Measurements from ENCODE around the gene ANKRD44.

Gene ANKRD44

GRCh38 chr2:196984903-196985302 lies 325.7 kb downstream of the ANKRD44 start:
- Histone ChIP-seq H3K4me3 (ENCODE audit: low read length) (no peak overlapping the region), H3F3A (ENCODE audit: control insufficient read depth, insufficient read depth) (no peaks in the 10 kb centered on the region), H3K4me1 (ENCODE audit: control insufficient read depth, low read length) (peaks cover 11% of the 10 kb centered on the region), H3K27me3 (ENCODE audit: control insufficient read depth, low read length) (no peaks in the 10 kb centered on the region), H3K27ac (ENCODE audit: low read depth, low read length) (no peak overlapping the region), H3K9me2 (replicated peaks; ENCODE audit: control insufficient read depth, low read length) (no peaks in the 10 kb centered on the region), H3K9me3 (ENCODE audit: control insufficient read depth, insufficient read depth, low read length) (no peaks in the 10 kb centered on the region), H3K79me2 (ENCODE audit: control insufficient read depth, low read length) (no peaks in the 10 kb centered on the region), H3K4me2 (ENCODE audit: low read length) (no peak overlapping the region), H3K36me3 (ENCODE audit: control insufficient read depth, low read length) (no peaks in the 10 kb centered on the region), H4K20me1 (ENCODE audit: control insufficient read depth, insufficient read depth, low read depth, low read length) (no peaks in the 10 kb centered on the region)
- TF ChIP-seq EZH2phosphoT487 (IDR thresholded peaks at IDR 0.05; ENCODE audit: borderline replicate concordance, low read length) (no peak), CTCF (IDR thresholded peaks at IDR 0.05; ENCODE audit: low read depth, low read length, poor library complexity, severe bottlenecking) (no peak)

GRCh38 chr2:196983934-196984333 lies 326.6 kb downstream of the ANKRD44 start:
- H3K36me3 ChIP-seq (ENCODE audit: control insufficient read depth, low read length): no peaks in the 10 kb centered on the region
- TF ChIP-seq CTCF (IDR thresholded peaks at IDR 0.05; ENCODE audit: low read depth, low read length, poor library complexity, severe bottlenecking) (no peak), EZH2phosphoT487 (IDR thresholded peaks at IDR 0.05; ENCODE audit: borderline replicate concordance, low read length) (no peak)
- no peak overlapping the region for H3K4me3 ChIP-seq (ENCODE audit: low read length)
- no peaks in the 10 kb centered on the region for H3K27me3 ChIP-seq (ENCODE audit: control insufficient read depth, low read length)
- no peaks in the 10 kb centered on the region for H3K9me2 ChIP-seq (replicated peaks; ENCODE audit: control insufficient read depth, low read length)
- no peak overlapping the region for H3K27ac ChIP-seq (ENCODE audit: low read depth, low read length)
- H3K9me3 ChIP-seq (ENCODE audit: control insufficient read depth, insufficient read depth, low read length): no peaks in the 10 kb centered on the region
- peaks cover 11% of the 10 kb centered on the region for H3K4me1 ChIP-seq (ENCODE audit: control insufficient read depth, low read length)
- no peaks in the 10 kb centered on the region for H3K79me2 ChIP-seq (ENCODE audit: control insufficient read depth, low read length)
- H3K4me2 ChIP-seq (ENCODE audit: low read length): no peak overlapping the region
- H3F3A ChIP-seq (ENCODE audit: control insufficient read depth, insufficient read depth): no peaks in the 10 kb centered on the region
- H4K20me1 ChIP-seq (ENCODE audit: control insufficient read depth, insufficient read depth, low read depth, low read length): no peaks in the 10 kb centered on the region

- no peak overlapping the region for H3K27ac ChIP-seq (ENCODE audit: low read depth, low read length)
- no peaks in the 10 kb centered on the region for H4K20me1 ChIP-seq (ENCODE audit: control insufficient read depth, insufficient read depth, low read depth, low read length)
- no peaks in the 10 kb centered on the region for H3K79me2 ChIP-seq (ENCODE audit: control insufficient read depth, low read length)
- no peaks in the 10 kb centered on the region for H3K9me2 ChIP-seq (replicated peaks; ENCODE audit: control insufficient read depth, low read length)
- no peak for TF ChIP-seq CTCF (IDR thresholded peaks at IDR 0.05; ENCODE audit: low read depth, low read length, poor library complexity, severe bottlenecking)
- TF ChIP-seq EZH2phosphoT487 (IDR thresholded peaks at IDR 0.05; ENCODE audit: borderline replicate concordance, low read length): no peak
- no peak overlapping the region for H3K4me3 ChIP-seq (ENCODE audit: low read length)
- H3K4me2 ChIP-seq (ENCODE audit: low read length): no peak overlapping the region
- H3K4me1 ChIP-seq (ENCODE audit: control insufficient read depth, low read length): no peaks in the 10 kb centered on the region
- H3K9me3 ChIP-seq (ENCODE audit: control insufficient read depth, insufficient read depth, low read length): no peaks in the 10 kb centered on the region
- no peaks in the 10 kb centered on the region for H3K36me3 ChIP-seq (ENCODE audit: control insufficient read depth, low read length)
- H3F3A ChIP-seq (ENCODE audit: control insufficient read depth, insufficient read depth): no peaks in the 10 kb centered on the region
- no peaks in the 10 kb centered on the region for H3K27me3 ChIP-seq (ENCODE audit: control insufficient read depth, low read length)
These were observed 330.1 kb downstream of the ANKRD44 start for GRCh38 chr2:196980473-196980872.

DNA sequence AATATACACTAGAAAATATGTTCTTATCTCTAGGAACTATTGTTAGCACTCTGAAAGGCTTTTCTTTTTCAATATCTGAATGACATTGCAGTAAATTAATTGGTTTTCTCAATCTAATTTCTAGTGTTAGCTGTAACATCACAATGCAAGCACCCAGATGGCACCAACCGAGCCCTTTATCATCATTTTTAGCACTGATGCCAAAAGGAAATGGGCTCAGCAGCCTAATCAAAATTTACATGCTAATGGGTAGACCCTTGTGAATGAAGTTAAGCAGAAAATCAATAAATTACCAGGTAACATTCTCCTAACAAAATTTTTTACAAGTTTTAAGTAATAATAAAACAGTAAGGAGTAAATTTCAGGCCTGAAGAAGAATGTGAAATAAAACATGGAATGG lies 330.6 kb downstream of the ANKRD44 start:
- H3F3A ChIP-seq (ENCODE audit: control insufficient read depth, insufficient read depth): no peaks in the 10 kb centered on the region
- H3K9me3 ChIP-seq (ENCODE audit: control insufficient read depth, insufficient read depth, low read length): no peaks in the 10 kb centered on the region
- TF ChIP-seq CTCF (IDR thresholded peaks at IDR 0.05; ENCODE audit: low read depth, low read length, poor library complexity, severe bottlenecking) (no peak), EZH2phosphoT487 (IDR thresholded peaks at IDR 0.05; ENCODE audit: borderline replicate concordance, low read length) (no peak)

More for the DNA sequence above, 330.6 kb downstream of the ANKRD44 start:
- H3K27me3 ChIP-seq (ENCODE audit: control insufficient read depth, low read length): no peaks in the 10 kb centered on the region
- H3K4me2 ChIP-seq (ENCODE audit: low read length): no peak overlapping the region
- H3K9me2 ChIP-seq (replicated peaks; ENCODE audit: control insufficient read depth, low read length): no peaks in the 10 kb centered on the region
- H3K4me1 ChIP-seq (ENCODE audit: control insufficient read depth, low read length): no peaks in the 10 kb centered on the region
- no peaks in the 10 kb centered on the region for H3K79me2 ChIP-seq (ENCODE audit: control insufficient read depth, low read length)
- no peaks in the 10 kb centered on the region for H4K20me1 ChIP-seq (ENCODE audit: control insufficient read depth, insufficient read depth, low read depth, low read length)
- no peak overlapping the region for H3K27ac ChIP-seq (ENCODE audit: low read depth, low read length)
- H3K36me3 ChIP-seq (ENCODE audit: control insufficient read depth, low read length): no peaks in the 10 kb centered on the region
- no peak overlapping the region for H3K4me3 ChIP-seq (ENCODE audit: low read length)

Data from DOHH2 (cell line).